Activated CD4-positive, alpha-beta T cell treated with anti-CD3 and anti-CD28 coated beads, Interleukin-2, amount 50 U/mL, for 16 hours (primary cell): Measurements from ENCODE around the gene PRSS50.

Experiments used
- DNase-seq: peaks from one replicate; pipeline ENCODE4 v3.0.0-alpha.2; 2020

PRSS50 gene

GRCh38 chr3:46667657-46668056, 50.0 kb downstream of the PRSS50 start:
- DNase-seq: no peak

GRCh38 chr3:46667061-46667621, 50.5 kb downstream of the PRSS50 start:
- no peak for DNase-seq

- DNase-seq: no peak
These were observed 51.2 kb downstream of the PRSS50 start for GRCh38 chr3:46666453-46666845.

- DNase-seq: no peak
These were observed 51.8 kb downstream of the PRSS50 start for GRCh38 chr3:46665763-46666452.

- no peak for DNase-seq
These were observed 52.5 kb downstream of the PRSS50 start for GRCh38 chr3:46664971-46665762.

GRCh38 chr3:46664188-46664970, 53.3 kb downstream of the PRSS50 start:
- DNase-seq: no peak

- no peak for DNase-seq
These were observed 54.0 kb downstream of the PRSS50 start for GRCh38 chr3:46663591-46664135.

- no peak for DNase-seq
These were observed 54.7 kb downstream of the PRSS50 start for GRCh38 chr3:46662771-46663551.
